ENCODE measurements around the gene GPHA2.
A peak's percentile ranks its signal among the peaks of the same experiment; 100 is the strongest.

The GPHA2 gene

GRCh38 chr11:64923151-64923661, 12.5 kb downstream of the GPHA2 start:
- no peak overlapping the region for H2BK120ac ChIP-seq (ENCODE audit: low read depth, low read length)
- no peak overlapping the region for H4K91ac ChIP-seq (ENCODE audit: low read depth, low read length, poor library complexity)
- no peak overlapping the region for H3K4me2 ChIP-seq (ENCODE audit: insufficient read depth, low read length, poor library complexity, severe bottlenecking)
- no peaks in the 10 kb centered on the region for H3K9me3 ChIP-seq (replicated peaks in 1 of 2; ENCODE audit: control insufficient read depth in 2 of 2, insufficient read depth in 1 of 2, low read depth in 1 of 2, low read length in 2 of 2)
- H3K14ac ChIP-seq (ENCODE audit: low read length), result no peak overlapping the region
- H3K9ac ChIP-seq (ENCODE audit: low read depth, low read length, poor library complexity), result no peak overlapping the region
- H3K27ac ChIP-seq (replicated peaks; ENCODE audit: low read length), result no peak overlapping the region
- peaks cover 0 to 2% of the 10 kb centered on the region in 2 donors for H3K36me3 ChIP-seq (replicated peaks in 1 of 2; ENCODE audit: control insufficient read depth in 2 of 2, insufficient read depth in 2 of 2, low read length in 2 of 2)
- no peaks in the 10 kb centered on the region for H3K79me1 ChIP-seq (ENCODE audit: low read depth, low read length)
- H3K4me3 ChIP-seq (ENCODE audit: low read length in 2 of 2), result no peak overlapping the region
- H2AK5ac ChIP-seq (ENCODE audit: low read depth, low read length), result peak overlapping the region; percentile 96
- H3K4ac ChIP-seq (ENCODE audit: low read length), result no peak overlapping the region
- H2BK5ac ChIP-seq (ENCODE audit: low read length), result peak overlapping the region; percentile 7
- H2BK12ac ChIP-seq (ENCODE audit: low read length), result peak overlapping the region; percentile 86
- no CpG with 5 or more reads among the region's 11 CpGs for WGBS, 2 donors (ENCODE audit: extremely low coverage in 2 of 2, insufficient read length in 2 of 2, insufficient replicate concordance in 1 of 2)
- H3K4me1 ChIP-seq (ENCODE audit: control insufficient read depth in 2 of 2, insufficient read depth in 1 of 2, low read depth in 1 of 2, low read length in 2 of 2), result peaks cover 5 to 9% of the 10 kb centered on the region in 2 donors
- peak overlapping the region; percentile 91 for H2AFZ ChIP-seq (ENCODE audit: low read length)
- H3K18ac ChIP-seq (ENCODE audit: low read length), result peak overlapping the region; percentile 49
- DNase-seq (ENCODE audit: low spot score), result no peak
- H3K23ac ChIP-seq (ENCODE audit: low read depth, low read length, poor library complexity), result no peak overlapping the region
- no peak overlapping the region for H4K8ac ChIP-seq (ENCODE audit: low read depth, low read length)
- H3K27me3 ChIP-seq (ENCODE audit: control insufficient read depth in 3 of 3, insufficient read depth in 3 of 3, low read depth in 1 of 3, low read length in 3 of 3), result peaks cover 0 to 2% (median 0%) of the 10 kb centered on the region in 3 experiments
- peak overlapping the region; percentile 99 for H2BK15ac ChIP-seq (ENCODE audit: low read length)

DNA sequence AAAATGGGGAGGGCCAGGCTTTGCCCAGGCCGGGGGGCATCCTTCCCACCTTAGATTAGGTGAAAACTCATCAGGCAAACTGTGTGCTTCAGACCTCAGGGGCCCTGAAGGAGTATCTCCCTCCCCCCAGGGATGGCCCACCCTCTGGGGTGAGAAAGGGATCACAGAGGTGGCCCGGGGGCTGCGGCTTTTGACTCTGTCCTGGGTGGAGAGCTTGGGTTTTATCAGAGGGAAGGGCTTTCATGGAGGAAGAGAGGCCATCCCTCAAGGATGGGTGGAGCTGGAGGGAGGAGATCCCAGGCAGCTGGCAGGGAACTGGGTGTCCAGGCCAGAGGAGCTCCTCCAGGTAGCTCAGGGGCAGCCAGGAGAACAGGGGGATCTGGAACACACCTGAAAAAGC, 14.3 kb downstream of the GPHA2 start:
- Histone ChIP-seq H2BK120ac (ENCODE audit: low read depth, low read length) (no peak overlapping the region), H3K79me1 (ENCODE audit: low read depth, low read length) (peaks cover 2% of the 10 kb centered on the region), H3K23ac (ENCODE audit: low read depth, low read length, poor library complexity) (no peak overlapping the region), H3K4me3 (ENCODE audit: low read length in 2 of 2) (no peak overlapping the region), H4K8ac (ENCODE audit: low read depth, low read length) (no peak overlapping the region), H3K27me3 (ENCODE audit: control insufficient read depth in 3 of 3, insufficient read depth in 3 of 3, low read depth in 1 of 3, low read length in 3 of 3) (peaks cover 0 to 2% (median 0%) of the 10 kb centered on the region in 3 experiments), H4K91ac (ENCODE audit: low read depth, low read length, poor library complexity) (no peak overlapping the region), H2AK5ac (ENCODE audit: low read depth, low read length) (peak overlapping the region; percentile 70), H2BK12ac (ENCODE audit: low read length) (no peak overlapping the region), H3K9me3 (replicated peaks in 1 of 2; ENCODE audit: control insufficient read depth in 2 of 2, insufficient read depth in 1 of 2, low read depth in 1 of 2, low read length in 2 of 2) (no peaks in the 10 kb centered on the region), H3K14ac (ENCODE audit: low read length) (no peak overlapping the region), H2AFZ (ENCODE audit: low read length) (no peak overlapping the region), H3K4me1 (ENCODE audit: control insufficient read depth in 2 of 2, insufficient read depth in 1 of 2, low read depth in 1 of 2, low read length in 2 of 2) (peaks cover 8 to 9% of the 10 kb centered on the region in 2 donors), H3K36me3 (replicated peaks in 1 of 2; ENCODE audit: control insufficient read depth in 2 of 2, insufficient read depth in 2 of 2, low read length in 2 of 2) (no peaks in the 10 kb centered on the region), H3K4ac (ENCODE audit: low read length) (no peak overlapping the region), H2BK5ac (ENCODE audit: low read length) (no peak overlapping the region), H3K4me2 (ENCODE audit: insufficient read depth, low read length, poor library complexity, severe bottlenecking) (no peak overlapping the region), H2BK15ac (ENCODE audit: low read length) (peak overlapping the region; percentile 58), H3K18ac (ENCODE audit: low read length) (no peak overlapping the region), H3K27ac (replicated peaks; ENCODE audit: low read length) (no peak overlapping the region), H3K9ac (ENCODE audit: low read depth, low read length, poor library complexity) (no peak overlapping the region)
- no CpG with 5 or more reads among the region's 3 CpGs for WGBS, 2 donors (ENCODE audit: extremely low coverage in 2 of 2, insufficient read length in 2 of 2, insufficient replicate concordance in 1 of 2)
- DNase-seq (ENCODE audit: low spot score), result no peak

DNA sequence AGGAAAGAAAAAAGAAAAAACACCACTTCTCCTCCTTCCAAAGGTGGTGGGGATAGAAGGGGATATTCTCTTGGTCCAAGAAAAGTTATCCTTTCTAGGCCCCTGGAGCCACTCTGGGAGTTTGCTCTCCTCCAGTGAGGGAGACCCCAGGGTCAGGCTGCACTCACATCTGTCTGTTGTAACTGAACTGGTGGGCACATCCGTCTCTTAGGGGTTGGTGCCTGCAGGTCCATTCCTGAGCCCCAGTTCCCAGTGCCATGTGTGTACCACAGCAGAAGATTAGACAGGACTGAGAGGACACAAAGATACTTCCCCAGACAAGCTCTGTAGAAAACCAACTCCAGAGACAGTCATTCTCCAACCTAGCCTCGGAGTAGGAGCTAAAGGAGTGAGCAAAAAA, 15.6 kb downstream of the GPHA2 start:
- H4K91ac ChIP-seq (ENCODE audit: low read depth, low read length, poor library complexity), result no peak overlapping the region
- no CpG with 5 or more reads among the region's 2 CpGs for WGBS, 2 donors (ENCODE audit: extremely low coverage in 2 of 2, insufficient read length in 2 of 2, insufficient replicate concordance in 1 of 2)
- H3K27me3 ChIP-seq (ENCODE audit: control insufficient read depth in 3 of 3, insufficient read depth in 3 of 3, low read depth in 1 of 3, low read length in 3 of 3), result peaks cover 0 to 2% (median 0%) of the 10 kb centered on the region in 3 experiments
- no peak for DNase-seq (ENCODE audit: low spot score)
- H2BK120ac ChIP-seq (ENCODE audit: low read depth, low read length), result no peak overlapping the region
- H2AFZ ChIP-seq (ENCODE audit: low read length), result no peak overlapping the region
- no peak overlapping the region for H2AK5ac ChIP-seq (ENCODE audit: low read depth, low read length)
- no peak overlapping the region for H3K4me3 ChIP-seq (ENCODE audit: low read length in 2 of 2)
- peaks cover 2% of the 10 kb centered on the region for H3K79me1 ChIP-seq (ENCODE audit: low read depth, low read length)
- H3K4me2 ChIP-seq (ENCODE audit: insufficient read depth, low read length, poor library complexity, severe bottlenecking), result no peak overlapping the region
- no peak overlapping the region for H3K27ac ChIP-seq (replicated peaks; ENCODE audit: low read length)
- H3K9me3 ChIP-seq (replicated peaks in 1 of 2; ENCODE audit: control insufficient read depth in 2 of 2, insufficient read depth in 1 of 2, low read depth in 1 of 2, low read length in 2 of 2), result no peaks in the 10 kb centered on the region
- H3K4me1 ChIP-seq (ENCODE audit: control insufficient read depth in 2 of 2, insufficient read depth in 1 of 2, low read depth in 1 of 2, low read length in 2 of 2), result peaks cover 13 to 15% of the 10 kb centered on the region in 2 donors
- H3K14ac ChIP-seq (ENCODE audit: low read length), result no peak overlapping the region
- no peak overlapping the region for H2BK12ac ChIP-seq (ENCODE audit: low read length)
- H3K18ac ChIP-seq (ENCODE audit: low read length), result no peak overlapping the region
- H3K9ac ChIP-seq (ENCODE audit: low read depth, low read length, poor library complexity), result no peak overlapping the region
- H3K23ac ChIP-seq (ENCODE audit: low read depth, low read length, poor library complexity), result no peak overlapping the region
- H2BK15ac ChIP-seq (ENCODE audit: low read length), result no peak overlapping the region
- H3K36me3 ChIP-seq (replicated peaks in 1 of 2; ENCODE audit: control insufficient read depth in 2 of 2, insufficient read depth in 2 of 2, low read length in 2 of 2), result no peaks in the 10 kb centered on the region
- H4K8ac ChIP-seq (ENCODE audit: low read depth, low read length), result no peak overlapping the region
- no peak overlapping the region for H3K4ac ChIP-seq (ENCODE audit: low read length)
- no peak overlapping the region for H2BK5ac ChIP-seq (ENCODE audit: low read length)

DNA sequence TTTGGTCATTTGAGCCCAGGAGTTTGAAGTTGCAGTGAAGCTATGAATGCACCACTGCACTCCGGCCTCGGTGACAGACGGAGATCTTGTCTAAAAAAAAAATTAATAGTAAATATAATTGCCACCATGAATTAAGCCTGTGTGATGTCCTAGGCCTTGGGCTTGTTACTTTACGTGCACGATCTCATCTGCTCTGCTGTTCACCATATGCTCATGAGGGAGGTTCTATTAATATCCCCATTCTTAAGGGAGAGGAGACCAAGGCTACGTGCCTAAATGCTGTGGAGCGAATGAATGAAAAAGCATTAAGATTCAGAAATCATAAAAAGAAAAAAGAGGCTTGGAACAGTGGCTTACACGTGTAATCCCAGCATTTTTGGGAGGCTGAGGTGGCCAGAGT, 16.1 kb downstream of the GPHA2 start:
- H3K9ac ChIP-seq (ENCODE audit: low read depth, low read length, poor library complexity), result no peak overlapping the region
- H2BK120ac ChIP-seq (ENCODE audit: low read depth, low read length), result no peak overlapping the region
- H2AK5ac ChIP-seq (ENCODE audit: low read depth, low read length), result no peak overlapping the region
- H3K14ac ChIP-seq (ENCODE audit: low read length), result no peak overlapping the region
- H2BK5ac ChIP-seq (ENCODE audit: low read length), result no peak overlapping the region
- H3K4me3 ChIP-seq (ENCODE audit: low read length in 2 of 2), result no peak overlapping the region
- no peak overlapping the region for H3K23ac ChIP-seq (ENCODE audit: low read depth, low read length, poor library complexity)
- no peak overlapping the region for H4K8ac ChIP-seq (ENCODE audit: low read depth, low read length)
- no peak overlapping the region for H2AFZ ChIP-seq (ENCODE audit: low read length)
- H3K79me1 ChIP-seq (ENCODE audit: low read depth, low read length), result peaks cover 2% of the 10 kb centered on the region
- no peaks in the 10 kb centered on the region for H3K36me3 ChIP-seq (replicated peaks in 1 of 2; ENCODE audit: control insufficient read depth in 2 of 2, insufficient read depth in 2 of 2, low read length in 2 of 2)
- no peaks in the 10 kb centered on the region for H3K27me3 ChIP-seq (ENCODE audit: control insufficient read depth in 3 of 3, insufficient read depth in 3 of 3, low read depth in 1 of 3, low read length in 3 of 3)
- no peak overlapping the region for H2BK12ac ChIP-seq (ENCODE audit: low read length)
- H3K18ac ChIP-seq (ENCODE audit: low read length), result no peak overlapping the region
- H3K4me2 ChIP-seq (ENCODE audit: insufficient read depth, low read length, poor library complexity, severe bottlenecking), result no peak overlapping the region
- H2BK15ac ChIP-seq (ENCODE audit: low read length), result no peak overlapping the region
- DNase-seq (ENCODE audit: low spot score), result no peak
- H3K27ac ChIP-seq (replicated peaks; ENCODE audit: low read length), result no peak overlapping the region
- H3K4me1 ChIP-seq (ENCODE audit: control insufficient read depth in 2 of 2, insufficient read depth in 1 of 2, low read depth in 1 of 2, low read length in 2 of 2), result peaks cover 10 to 14% of the 10 kb centered on the region in 2 donors
- H3K9me3 ChIP-seq (replicated peaks in 1 of 2; ENCODE audit: control insufficient read depth in 2 of 2, insufficient read depth in 1 of 2, low read depth in 1 of 2, low read length in 2 of 2), result no peaks in the 10 kb centered on the region
- no peak overlapping the region for H3K4ac ChIP-seq (ENCODE audit: low read length)
- H4K91ac ChIP-seq (ENCODE audit: low read depth, low read length, poor library complexity), result no peak overlapping the region
- no CpG with 5 or more reads among the region's 8 CpGs for WGBS, 2 donors (ENCODE audit: extremely low coverage in 2 of 2, insufficient read length in 2 of 2, insufficient replicate concordance in 1 of 2)
